HEK293 (cell line): ENCODE results near the gene PSG7.

Source experiments
- CTCF ChIA-PET: fragments of 350-600 bp; formaldehyde crosslinking; extraction: SDS; loops from one replicate; lab custom pipeline; 2021; ENCODE audit warnings: antibody characterized with exemption; lab: Yijun Ruan, JAX
- POLR2A ChIA-PET: fragments of 300-600 bp; formaldehyde crosslinking; extraction: SDS; loops from one replicate; lab custom pipeline; 2020; ENCODE audit warnings: antibody characterized with exemption, inconsistent platforms; lab: Yijun Ruan, JAX
- H3K27ac ChIP-seq: fragments of 200-500 bp; sonication (Bioruptor generic); 2 replicates; pipeline ENCODE4 v1.5.1; 2014; ENCODE audit warnings: low read depth, low read length, control low read depth, inconsistent platforms; ENCODE audit errors: extremely low read depth
- H3K36me3 ChIP-seq, 2 experiments: fragments of 200-500 bp in 1 of 2; sonication (Bioruptor generic) in 1 of 2; 1 replicate in 1 of 2; 2 replicates in 1 of 2; pipeline ENCODE4 v1.5.1; 2014 to 2017; ENCODE audit warnings: inconsistent platforms in 2 of 2, low read length in 2 of 2; ENCODE audit not compliant: control insufficient read depth in 2 of 2, insufficient read depth in 1 of 2
- H3K4me1 ChIP-seq: fragments of 200-500 bp; sonication (Bioruptor generic); 2 replicates; pipeline ENCODE4 v1.5.1; 2014; ENCODE audit warnings: mild to moderate bottlenecking, low read length, inconsistent platforms; ENCODE audit not compliant: control insufficient read depth, insufficient read depth
- H3K4me3 ChIP-seq: 2 replicates; pipeline ENCODE4 v1.5.1; 2011; ENCODE audit warnings: low read depth, mild to moderate bottlenecking, control low read depth, low read length, moderate library complexity
- H3K9me3 ChIP-seq: fragments of 200-500 bp; sonication (Bioruptor generic); 2 replicates; pipeline ENCODE4 v1.5.1; 2014; ENCODE audit warnings: low read depth, low read length, inconsistent platforms; ENCODE audit not compliant: control insufficient read depth, insufficient read depth
- GLIS2 ChIP-seq: fragments of 450-650 bp; formaldehyde crosslinking; IDR thresholded peaks from 2 replicates; pipeline ENCODE4 v1.5.1; 2016; ENCODE audit warnings: missing biosample characterization, missing genetic modification characterization
- KLF17 ChIP-seq: fragments of 450-650 bp; formaldehyde crosslinking; IDR thresholded peaks from 2 replicates; pipeline ENCODE4 v1.5.1; 2016; ENCODE audit warnings: missing biosample characterization, missing genetic modification characterization
- TCF7L2 ChIP-seq: IDR thresholded peaks from 2 replicates; pipeline ENCODE4 v1.6.1; 2011; ENCODE audit warnings: low read depth, mild to moderate bottlenecking, inconsistent platforms, low read length, moderate library complexity, borderline replicate concordance
- TRIM28 ChIP-seq: IDR thresholded peaks from 2 replicates; pipeline ENCODE4 v1.6.1; 2011; ENCODE audit warnings: low read length, control low read depth, borderline replicate concordance
- ZBTB44 ChIP-seq: fragments of 450-650 bp; IDR thresholded peaks from 2 replicates; pipeline ENCODE4 v1.5.1; 2018; ENCODE audit warnings: missing biosample characterization, mild to moderate bottlenecking, missing genetic modification characterization
- ZFP41 ChIP-seq: fragments of 450-650 bp; formaldehyde crosslinking; IDR thresholded peaks from 2 replicates; pipeline ENCODE4 v1.5.1; 2016; ENCODE audit warnings: missing biosample characterization, missing genetic modification characterization, borderline replicate concordance
- ZNF114 ChIP-seq: fragments of 450-650 bp; formaldehyde crosslinking; IDR thresholded peaks from 2 replicates; pipeline ENCODE4 v1.5.0; 2017; ENCODE audit warnings: missing biosample characterization, missing genetic modification characterization
- ZNF138 ChIP-seq: fragments of 450-650 bp; formaldehyde crosslinking; IDR thresholded peaks from 2 replicates; pipeline ENCODE4 v1.5.1; 2016; ENCODE audit warnings: missing biosample characterization, missing genetic modification characterization, borderline replicate concordance
- ZNF211 ChIP-seq: fragments of 450-650 bp; formaldehyde crosslinking; IDR thresholded peaks from 2 replicates; pipeline ENCODE4 v1.5.1; 2016; ENCODE audit warnings: low read depth, missing biosample characterization, missing genetic modification characterization
- ZNF37A ChIP-seq: fragments of 450-650 bp; IDR thresholded peaks from 2 replicates; pipeline ENCODE4 v1.5.1; 2018; ENCODE audit warnings: missing biosample characterization, missing genetic modification characterization
- ZNF530 ChIP-seq: fragments of 450-650 bp; formaldehyde crosslinking; IDR thresholded peaks from 2 replicates; pipeline ENCODE4 v1.5.1; 2016; ENCODE audit warnings: low read depth, missing biosample characterization, missing genetic modification characterization
- ZNF623 ChIP-seq: fragments of 450-650 bp; formaldehyde crosslinking; IDR thresholded peaks from 2 replicates; pipeline ENCODE4 v1.5.1; 2016; ENCODE audit warnings: missing biosample characterization, missing genetic modification characterization
- ZNF777 ChIP-seq: fragments of 450-650 bp; formaldehyde crosslinking; IDR thresholded peaks from 2 replicates; pipeline ENCODE4 v1.5.1; 2017; ENCODE audit warnings: missing biosample characterization, missing genetic modification characterization, borderline replicate concordance
- ZSCAN16 ChIP-seq: fragments of 450-650 bp; formaldehyde crosslinking; IDR thresholded peaks from 2 replicates; pipeline ENCODE4 v1.5.1; 2016; ENCODE audit warnings: missing biosample characterization, missing genetic modification characterization
- ZSCAN18 ChIP-seq: fragments of 450-650 bp; formaldehyde crosslinking; IDR thresholded peaks from 2 replicates; pipeline ENCODE4 v1.5.1; 2016; ENCODE audit warnings: missing biosample characterization, missing genetic modification characterization
- TF ChIP-seq, protein P1 (sequence below): fragments of 450-650 bp; formaldehyde crosslinking; IDR thresholded peaks from 2 replicates; pipeline ENCODE4 v1.5.1; 2016; ENCODE audit warnings: missing biosample characterization, missing genetic modification characterization
- TF ChIP-seq, protein P2 (sequence below): fragments of 450-650 bp; formaldehyde crosslinking; IDR thresholded peaks from 2 replicates; pipeline ENCODE4 v1.5.1; 2016; ENCODE audit warnings: missing biosample characterization, missing genetic modification characterization, borderline replicate concordance
- TF ChIP-seq, protein P3 (sequence below): fragments of 450-650 bp; formaldehyde crosslinking; IDR thresholded peaks from 2 replicates; pipeline ENCODE4 v1.5.1; 2016; ENCODE audit warnings: missing biosample characterization, missing genetic modification characterization, borderline replicate concordance
- TF ChIP-seq, protein P4 (sequence below): fragments of 450-650 bp; formaldehyde crosslinking; IDR thresholded peaks from 2 replicates; pipeline ENCODE4; 2016; ENCODE audit warnings: missing biosample characterization, missing genetic modification characterization

PSG7 gene

DNA sequence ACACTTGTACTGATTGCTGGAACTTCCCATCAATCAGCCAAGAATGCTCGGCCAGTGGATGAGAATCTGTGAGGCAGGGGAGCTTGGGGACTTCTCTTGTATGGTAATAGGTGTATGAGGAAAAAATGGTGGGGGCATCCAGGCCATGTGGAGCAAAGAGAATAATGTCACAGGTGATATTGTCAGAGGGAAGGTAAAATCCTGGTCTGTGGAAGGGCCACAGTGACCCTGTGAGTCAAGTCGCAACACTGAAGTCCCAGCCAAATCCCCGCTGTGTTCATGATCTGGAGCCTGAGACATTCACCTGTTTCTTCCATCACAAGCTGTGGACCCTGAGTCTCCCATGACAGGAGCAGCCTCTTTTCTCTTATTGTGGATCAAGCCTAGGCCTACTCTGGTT is 8.1 kb downstream of the PSG7 start:
- POLR2A ChIA-PET = no interaction called here
- H3K27ac ChIP-seq = no peak overlapping the region
- no peak for TF ChIP-seq ZBTB44 (tag by site-specific recombination)
- TF ChIP-seq ZNF623 = no peak
- TF ChIP-seq ZSCAN16 (tag by site-specific recombination) = no peak
- no peak for TF ChIP-seq ZFP41 (tag by site-specific recombination)
- TF ChIP-seq ZNF530 (tag by site-specific recombination) = no peak
- TF ChIP-seq, protein P1, sequence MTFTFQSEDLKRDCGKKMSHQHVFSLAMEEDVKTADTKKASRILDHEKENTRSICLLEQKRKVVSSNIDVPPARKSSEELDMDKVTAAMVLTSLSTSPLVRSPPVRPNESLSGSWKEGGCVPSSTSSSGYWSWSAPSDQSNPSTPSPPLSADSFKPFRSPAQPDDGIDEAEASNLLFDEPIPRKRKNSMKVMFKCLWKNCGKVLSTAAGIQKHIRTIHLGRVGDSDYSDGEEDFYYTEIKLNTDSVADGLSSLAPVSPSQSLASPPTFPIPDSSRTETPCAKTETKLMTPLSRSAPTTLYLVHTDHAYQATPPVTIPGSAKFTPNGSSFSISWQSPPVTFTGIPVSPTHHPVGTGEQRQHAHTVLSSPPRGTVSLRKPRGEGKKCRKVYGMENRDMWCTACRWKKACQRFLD (tag by site-specific recombination) = no peak
- no peak for TF ChIP-seq GLIS2 (tag by site-specific recombination)
- TF ChIP-seq, protein P2, sequence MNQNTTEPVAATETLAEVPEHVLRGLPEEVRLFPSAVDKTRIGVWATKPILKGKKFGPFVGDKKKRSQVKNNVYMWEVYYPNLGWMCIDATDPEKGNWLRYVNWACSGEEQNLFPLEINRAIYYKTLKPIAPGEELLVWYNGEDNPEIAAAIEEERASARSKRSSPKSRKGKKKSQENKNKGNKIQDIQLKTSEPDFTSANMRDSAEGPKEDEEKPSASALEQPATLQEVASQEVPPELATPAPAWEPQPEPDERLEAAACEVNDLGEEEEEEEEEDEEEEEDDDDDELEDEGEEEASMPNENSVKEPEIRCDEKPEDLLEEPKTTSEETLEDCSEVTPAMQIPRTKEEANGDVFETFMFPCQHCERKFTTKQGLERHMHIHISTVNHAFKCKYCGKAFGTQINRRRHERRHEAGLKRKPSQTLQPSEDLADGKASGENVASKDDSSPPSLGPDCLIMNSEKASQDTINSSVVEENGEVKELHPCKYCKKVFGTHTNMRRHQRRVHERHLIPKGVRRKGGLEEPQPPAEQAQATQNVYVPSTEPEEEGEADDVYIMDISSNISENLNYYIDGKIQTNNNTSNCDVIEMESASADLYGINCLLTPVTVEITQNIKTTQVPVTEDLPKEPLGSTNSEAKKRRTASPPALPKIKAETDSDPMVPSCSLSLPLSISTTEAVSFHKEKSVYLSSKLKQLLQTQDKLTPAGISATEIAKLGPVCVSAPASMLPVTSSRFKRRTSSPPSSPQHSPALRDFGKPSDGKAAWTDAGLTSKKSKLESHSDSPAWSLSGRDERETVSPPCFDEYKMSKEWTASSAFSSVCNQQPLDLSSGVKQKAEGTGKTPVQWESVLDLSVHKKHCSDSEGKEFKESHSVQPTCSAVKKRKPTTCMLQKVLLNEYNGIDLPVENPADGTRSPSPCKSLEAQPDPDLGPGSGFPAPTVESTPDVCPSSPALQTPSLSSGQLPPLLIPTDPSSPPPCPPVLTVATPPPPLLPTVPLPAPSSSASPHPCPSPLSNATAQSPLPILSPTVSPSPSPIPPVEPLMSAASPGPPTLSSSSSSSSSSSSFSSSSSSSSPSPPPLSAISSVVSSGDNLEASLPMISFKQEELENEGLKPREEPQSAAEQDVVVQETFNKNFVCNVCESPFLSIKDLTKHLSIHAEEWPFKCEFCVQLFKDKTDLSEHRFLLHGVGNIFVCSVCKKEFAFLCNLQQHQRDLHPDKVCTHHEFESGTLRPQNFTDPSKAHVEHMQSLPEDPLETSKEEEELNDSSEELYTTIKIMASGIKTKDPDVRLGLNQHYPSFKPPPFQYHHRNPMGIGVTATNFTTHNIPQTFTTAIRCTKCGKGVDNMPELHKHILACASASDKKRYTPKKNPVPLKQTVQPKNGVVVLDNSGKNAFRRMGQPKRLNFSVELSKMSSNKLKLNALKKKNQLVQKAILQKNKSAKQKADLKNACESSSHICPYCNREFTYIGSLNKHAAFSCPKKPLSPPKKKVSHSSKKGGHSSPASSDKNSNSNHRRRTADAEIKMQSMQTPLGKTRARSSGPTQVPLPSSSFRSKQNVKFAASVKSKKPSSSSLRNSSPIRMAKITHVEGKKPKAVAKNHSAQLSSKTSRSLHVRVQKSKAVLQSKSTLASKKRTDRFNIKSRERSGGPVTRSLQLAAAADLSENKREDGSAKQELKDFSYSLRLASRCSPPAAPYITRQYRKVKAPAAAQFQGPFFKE (tag by site-specific recombination) = no peak
- no peak for TF ChIP-seq ZSCAN18
- no peak for TF ChIP-seq ZNF211 (tag by site-specific recombination)
- no peak for TF ChIP-seq TCF7L2
- TF ChIP-seq, all 188 proteins: peak for 0
- H3K4me1 ChIP-seq = no peaks in the 10 kb centered on the region
- CTCF ChIA-PET = interaction anchor here (1.0 to 1.6 kb wide), 5 partner anchors 101 to 235 kb away, joined by 3 to 7 read pairs (median 6); partner anchors contain the start of gene PSG2
- no peaks in the 10 kb centered on the region for H3K36me3 ChIP-seq
- H3K4me3 ChIP-seq = no peak overlapping the region
- H3K9me3 ChIP-seq = no peaks in the 10 kb centered on the region

DNA sequence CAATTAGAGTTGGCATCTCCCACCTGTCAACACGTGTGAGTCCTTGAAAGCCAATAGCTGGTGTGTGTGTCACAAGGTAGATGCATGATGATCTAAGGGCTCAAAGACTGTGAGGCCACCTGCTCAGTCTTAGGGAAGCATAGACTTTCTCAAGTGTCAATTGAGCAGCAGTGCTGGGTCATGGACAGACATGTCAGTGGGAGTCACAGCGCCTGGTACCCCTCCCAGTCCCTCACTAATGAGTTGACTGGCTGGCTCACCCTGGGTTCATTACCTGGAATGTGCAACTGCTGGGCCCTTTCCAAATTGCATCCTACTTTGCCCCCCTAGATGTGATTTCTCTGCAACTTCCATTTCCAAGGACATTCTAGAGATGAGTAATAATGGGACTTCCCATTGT is 10.2 kb downstream of the PSG7 start:
- H3K4me3 ChIP-seq = no peak overlapping the region
- CTCF ChIA-PET = interaction anchor here (0.6 to 1.3 kb wide), 3 partner anchors 77 to 157 kb away, joined by 3 read pairs; no protein-coding TSS in a partner anchor
- no peaks in the 10 kb centered on the region for H3K4me1 ChIP-seq
- no peak overlapping the region for H3K27ac ChIP-seq
- no peaks in the 10 kb centered on the region for H3K9me3 ChIP-seq
- H3K36me3 ChIP-seq = no peaks in the 10 kb centered on the region
- POLR2A ChIA-PET = no interaction called here
- TF ChIP-seq ZNF114 (no peak), ZNF37A (tag by site-specific recombination) (no peak), ZNF138 (tag by site-specific recombination) (no peak), KLF17 (no peak), TRIM28 (no peak), ZNF777 (no peak)
- TF ChIP-seq, protein P3, sequence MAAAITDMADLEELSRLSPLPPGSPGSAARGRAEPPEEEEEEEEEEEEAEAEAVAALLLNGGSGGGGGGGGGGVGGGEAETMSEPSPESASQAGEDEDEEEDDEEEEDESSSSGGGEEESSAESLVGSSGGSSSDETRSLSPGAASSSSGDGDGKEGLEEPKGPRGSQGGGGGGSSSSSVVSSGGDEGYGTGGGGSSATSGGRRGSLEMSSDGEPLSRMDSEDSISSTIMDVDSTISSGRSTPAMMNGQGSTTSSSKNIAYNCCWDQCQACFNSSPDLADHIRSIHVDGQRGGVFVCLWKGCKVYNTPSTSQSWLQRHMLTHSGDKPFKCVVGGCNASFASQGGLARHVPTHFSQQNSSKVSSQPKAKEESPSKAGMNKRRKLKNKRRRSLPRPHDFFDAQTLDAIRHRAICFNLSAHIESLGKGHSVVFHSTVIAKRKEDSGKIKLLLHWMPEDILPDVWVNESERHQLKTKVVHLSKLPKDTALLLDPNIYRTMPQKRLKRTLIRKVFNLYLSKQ (tag by site-specific recombination) = no peak
- TF ChIP-seq, protein P4, sequence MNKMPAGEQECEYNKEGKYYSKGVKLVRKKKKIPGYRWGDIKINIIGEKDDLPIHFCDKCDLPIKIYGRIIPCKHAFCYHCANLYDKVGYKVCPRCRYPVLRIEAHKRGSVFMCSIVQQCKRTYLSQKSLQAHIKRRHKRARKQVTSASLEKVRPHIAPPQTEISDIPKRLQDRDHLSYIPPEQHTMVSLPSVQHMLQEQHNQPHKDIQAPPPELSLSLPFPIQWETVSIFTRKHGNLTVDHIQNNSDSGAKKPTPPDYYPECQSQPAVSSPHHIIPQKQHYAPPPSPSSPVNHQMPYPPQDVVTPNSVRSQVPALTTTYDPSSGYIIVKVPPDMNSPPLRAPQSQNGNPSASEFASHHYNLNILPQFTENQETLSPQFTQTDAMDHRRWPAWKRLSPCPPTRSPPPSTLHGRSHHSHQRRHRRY (tag by site-specific recombination) = no peak
